Measurements from ENCODE around the gene PTPRJ.

Gene PTPRJ

DNA sequence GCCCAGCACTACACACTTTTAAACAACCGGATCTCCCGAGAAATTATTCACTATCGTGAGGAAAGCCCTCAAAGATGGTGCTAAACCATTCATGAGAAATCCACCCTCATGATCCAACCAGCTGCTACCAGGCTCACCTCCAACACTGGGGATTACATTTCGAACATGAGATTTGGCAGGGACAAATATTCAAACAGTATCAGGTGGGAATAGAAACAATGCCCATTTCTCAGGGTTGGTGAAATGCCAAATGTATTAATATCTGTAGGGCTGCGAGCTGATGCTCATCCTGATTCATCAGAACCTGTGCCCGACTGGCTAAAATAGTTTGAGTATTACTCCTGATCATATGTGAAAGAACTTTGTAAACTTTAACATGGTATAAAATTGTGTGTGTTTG is 15.8 kb upstream of the PTPRJ start:
- H2AFZ ChIP-seq (ENCODE audit: low read length), result no peak overlapping the region
- no peak overlapping the region for H3K9ac ChIP-seq (ENCODE audit: low read depth, low read length, poor library complexity, severe bottlenecking)
- H4K20me1 ChIP-seq (ENCODE audit: insufficient read depth, low read length, poor library complexity, severe bottlenecking), result no peaks in the 10 kb centered on the region
- H3K27me3 ChIP-seq (ENCODE audit: insufficient read depth, low read length, poor library complexity, severe bottlenecking), result no peaks in the 10 kb centered on the region
- no peaks in the 10 kb centered on the region for H3K9me3 ChIP-seq (ENCODE audit: insufficient read depth, low read depth, low read length)
- TF ChIP-seq, protein P1, sequence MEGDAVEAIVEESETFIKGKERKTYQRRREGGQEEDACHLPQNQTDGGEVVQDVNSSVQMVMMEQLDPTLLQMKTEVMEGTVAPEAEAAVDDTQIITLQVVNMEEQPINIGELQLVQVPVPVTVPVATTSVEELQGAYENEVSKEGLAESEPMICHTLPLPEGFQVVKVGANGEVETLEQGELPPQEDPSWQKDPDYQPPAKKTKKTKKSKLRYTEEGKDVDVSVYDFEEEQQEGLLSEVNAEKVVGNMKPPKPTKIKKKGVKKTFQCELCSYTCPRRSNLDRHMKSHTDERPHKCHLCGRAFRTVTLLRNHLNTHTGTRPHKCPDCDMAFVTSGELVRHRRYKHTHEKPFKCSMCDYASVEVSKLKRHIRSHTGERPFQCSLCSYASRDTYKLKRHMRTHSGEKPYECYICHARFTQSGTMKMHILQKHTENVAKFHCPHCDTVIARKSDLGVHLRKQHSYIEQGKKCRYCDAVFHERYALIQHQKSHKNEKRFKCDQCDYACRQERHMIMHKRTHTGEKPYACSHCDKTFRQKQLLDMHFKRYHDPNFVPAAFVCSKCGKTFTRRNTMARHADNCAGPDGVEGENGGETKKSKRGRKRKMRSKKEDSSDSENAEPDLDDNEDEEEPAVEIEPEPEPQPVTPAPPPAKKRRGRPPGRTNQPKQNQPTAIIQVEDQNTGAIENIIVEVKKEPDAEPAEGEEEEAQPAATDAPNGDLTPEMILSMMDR (conservative IDR thresholded peaks at IDR 0.05; ENCODE audit: low read length), result no peak
- TF ChIP-seq EZH2phosphoT487 (IDR thresholded peaks at IDR 0.05; ENCODE audit: borderline replicate concordance), result no peak
- H3K4me3 ChIP-seq (ENCODE audit: low read length, poor library complexity, severe bottlenecking), result no peak overlapping the region
- H3K79me2 ChIP-seq (ENCODE audit: insufficient read depth, low read length), result no peaks in the 10 kb centered on the region
- H3F3A ChIP-seq (ENCODE audit: low read depth), result no peaks in the 10 kb centered on the region
- H3K4me1 ChIP-seq (ENCODE audit: insufficient read depth, low read length, poor library complexity, severe bottlenecking), result no peaks in the 10 kb centered on the region
- H3K4me2 ChIP-seq (ENCODE audit: low read depth, low read length, poor library complexity, severe bottlenecking), result no peak overlapping the region
- no peaks in the 10 kb centered on the region for H3K9me2 ChIP-seq (replicated peaks; ENCODE audit: low read depth, low read length)
- no peaks in the 10 kb centered on the region for H3K36me3 ChIP-seq (ENCODE audit: insufficient read depth, low read length)

DNA sequence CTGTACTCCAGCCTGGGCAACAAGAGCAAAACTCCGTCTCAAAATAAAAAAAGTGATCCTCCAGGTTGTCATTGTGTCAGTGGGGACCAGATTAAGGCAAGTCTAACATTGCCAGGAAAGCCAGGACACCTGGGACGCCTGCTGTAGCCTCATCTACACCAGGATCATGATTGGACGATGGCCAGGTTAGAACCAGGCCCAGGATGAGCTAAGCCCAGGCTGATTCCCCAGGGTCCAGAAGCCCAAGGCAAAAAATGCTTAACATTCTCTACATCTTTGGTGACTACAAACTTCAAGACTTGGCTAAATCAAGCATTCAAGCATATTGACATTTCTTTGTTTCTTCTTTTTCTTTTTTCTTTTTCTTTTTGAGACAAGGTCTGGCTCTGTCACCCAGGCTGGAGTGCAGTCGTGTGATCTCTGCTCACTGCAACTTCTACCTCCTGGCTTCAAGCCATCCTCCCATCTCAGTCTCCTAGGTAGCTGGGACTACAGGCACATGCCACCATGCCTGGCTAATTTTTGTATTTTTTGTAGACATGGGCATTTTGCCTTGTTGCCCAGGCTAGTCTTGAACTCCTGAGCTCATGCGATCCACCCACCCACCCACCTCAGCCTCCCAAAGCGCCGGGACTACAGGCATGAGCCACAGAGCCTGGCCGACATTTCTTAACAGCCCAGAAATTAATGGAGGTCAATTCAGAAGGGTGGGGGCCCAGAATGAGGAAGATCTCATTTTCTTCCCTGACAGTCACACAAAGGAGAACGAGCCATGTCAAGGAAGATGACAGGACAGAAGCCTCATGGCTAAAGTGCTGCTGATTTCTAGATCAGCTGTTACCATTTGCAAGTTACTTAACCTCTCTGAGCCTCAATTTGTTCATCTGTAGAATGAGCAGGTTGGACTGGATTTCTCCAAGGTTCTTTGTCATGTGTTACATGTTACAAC is 12.5 kb upstream of the PTPRJ start:
- H3K9ac ChIP-seq (ENCODE audit: low read depth, low read length, poor library complexity, severe bottlenecking), result no peak overlapping the region
- H3K4me2 ChIP-seq (ENCODE audit: low read depth, low read length, poor library complexity, severe bottlenecking), result no peak overlapping the region
- H3K36me3 ChIP-seq (ENCODE audit: insufficient read depth, low read length), result no peaks in the 10 kb centered on the region
- H3K79me2 ChIP-seq (ENCODE audit: insufficient read depth, low read length), result no peaks in the 10 kb centered on the region
- no peaks in the 10 kb centered on the region for H3K9me2 ChIP-seq (replicated peaks; ENCODE audit: low read depth, low read length)
- H3K4me1 ChIP-seq (ENCODE audit: insufficient read depth, low read length, poor library complexity, severe bottlenecking), result no peaks in the 10 kb centered on the region
- H3F3A ChIP-seq (ENCODE audit: low read depth), result no peaks in the 10 kb centered on the region
- no peaks in the 10 kb centered on the region for H3K9me3 ChIP-seq (ENCODE audit: insufficient read depth, low read depth, low read length)
- no peaks in the 10 kb centered on the region for H4K20me1 ChIP-seq (ENCODE audit: insufficient read depth, low read length, poor library complexity, severe bottlenecking)
- no peak for TF ChIP-seq EZH2phosphoT487 (IDR thresholded peaks at IDR 0.05; ENCODE audit: borderline replicate concordance)
- TF ChIP-seq, protein P1 (conservative IDR thresholded peaks at IDR 0.05; ENCODE audit: low read length), result no peak
- H2AFZ ChIP-seq (ENCODE audit: low read length), result no peak overlapping the region
- no peak overlapping the region for H3K4me3 ChIP-seq (ENCODE audit: low read length, poor library complexity, severe bottlenecking)
- no peaks in the 10 kb centered on the region for H3K27me3 ChIP-seq (ENCODE audit: insufficient read depth, low read length, poor library complexity, severe bottlenecking)

DNA sequence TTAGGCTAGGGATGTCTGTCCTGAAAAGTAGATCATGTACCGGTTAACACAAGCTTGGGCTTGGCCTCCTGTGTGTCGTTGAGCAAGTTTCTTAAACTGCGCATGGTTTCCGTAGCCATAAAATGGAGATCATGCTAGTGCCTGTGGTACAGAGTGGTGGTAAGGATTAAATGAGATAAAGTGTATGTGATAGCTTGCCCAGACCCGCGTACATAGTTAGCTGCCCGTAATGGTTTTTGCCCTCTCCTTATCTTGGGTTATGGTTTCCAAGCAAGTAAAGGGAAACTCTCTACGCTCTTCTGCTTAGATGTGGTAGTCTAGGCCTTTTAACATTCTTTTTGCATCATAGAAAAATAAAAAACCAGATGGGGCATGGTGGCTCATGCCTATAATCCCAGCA is 11.0 kb upstream of the PTPRJ start:
- H3K27me3 ChIP-seq (ENCODE audit: insufficient read depth, low read length, poor library complexity, severe bottlenecking), result no peaks in the 10 kb centered on the region
- H3K9ac ChIP-seq (ENCODE audit: low read depth, low read length, poor library complexity, severe bottlenecking), result no peak overlapping the region
- H4K20me1 ChIP-seq (ENCODE audit: insufficient read depth, low read length, poor library complexity, severe bottlenecking), result no peaks in the 10 kb centered on the region
- no peaks in the 10 kb centered on the region for H3K9me3 ChIP-seq (ENCODE audit: insufficient read depth, low read depth, low read length)
- no peak overlapping the region for H3K4me3 ChIP-seq (ENCODE audit: low read length, poor library complexity, severe bottlenecking)
- TF ChIP-seq, protein P1 (conservative IDR thresholded peaks at IDR 0.05; ENCODE audit: low read length), result no peak
- no peak for TF ChIP-seq EZH2phosphoT487 (IDR thresholded peaks at IDR 0.05; ENCODE audit: borderline replicate concordance)
- no peaks in the 10 kb centered on the region for H3K9me2 ChIP-seq (replicated peaks; ENCODE audit: low read depth, low read length)
- no peak overlapping the region for H3K4me2 ChIP-seq (ENCODE audit: low read depth, low read length, poor library complexity, severe bottlenecking)
- H3K79me2 ChIP-seq (ENCODE audit: insufficient read depth, low read length), result no peaks in the 10 kb centered on the region
- H3K36me3 ChIP-seq (ENCODE audit: insufficient read depth, low read length), result no peaks in the 10 kb centered on the region
- peaks cover 5% of the 10 kb centered on the region for H3K4me1 ChIP-seq (ENCODE audit: insufficient read depth, low read length, poor library complexity, severe bottlenecking)
- H3F3A ChIP-seq (ENCODE audit: low read depth), result no peaks in the 10 kb centered on the region
- H2AFZ ChIP-seq (ENCODE audit: low read length), result no peak overlapping the region

Measured in Loucy (cell line).